Measurements from ENCODE around the gene NEURL2.

GRCh38 chr20:45842169-45842812, 48.7 kb downstream of the NEURL2 start:
- no peak for TF ChIP-seq TAF1 (IDR thresholded peaks at IDR 0.05; ENCODE audit: borderline replicate concordance, low read depth, low read length)
- TF ChIP-seq SIX5 (IDR thresholded peaks at IDR 0.05; ENCODE audit: low read depth, low read length, severe bottlenecking): no peak
